GM12878 (cell line): ENCODE results near the gene PRPF6.

Experiments
- CEBPB ChIP-seq, 2 experiments: fragments of 150-350 bp in 1 of 2; IDR thresholded peaks; 2 replicates each; pipeline ENCODE4 v1.6.1; 2012 to 2014; ENCODE audit warnings: low read depth in 2 of 2, low read length in 2 of 2, borderline replicate concordance in 1 of 2, inconsistent platforms in 1 of 2
- CHD4 ChIP-seq: fragments of 200-600 bp; sonication (generic); IDR thresholded peaks from 2 replicates; pipeline ENCODE4 v1.6.1; 2016; ENCODE audit warnings: mild to moderate bottlenecking
- EZH2 ChIP-seq: IDR thresholded peaks from 2 replicates; pipeline ENCODE4 v1.6.1; 2012; ENCODE audit warnings: low read depth, mild to moderate bottlenecking, control low read depth, inconsistent platforms, low read length, borderline replicate concordance; ENCODE audit not compliant: control insufficient read depth
- MXI1 ChIP-seq: fragments of 150-350 bp; IDR thresholded peaks from 2 replicates; pipeline ENCODE4 v1.6.1; 2011; ENCODE audit warnings: low read depth, mild to moderate bottlenecking, inconsistent platforms, low read length, improper control_type of control experiment
- NR2C1 ChIP-seq: fragments of 450-650 bp; IDR thresholded peaks from 2 replicates; pipeline ENCODE4 v1.6.1; 2017; ENCODE audit warnings: antibody characterized with exemption, mild to moderate bottlenecking, moderate library complexity
- NRF1 ChIP-seq: conservative IDR thresholded peaks from 2 replicates; pipeline ENCODE4 v1.6.1; 2011; ENCODE audit warnings: mild to moderate bottlenecking, low read depth, low read length, improper control_type of control experiment
- RCOR1 ChIP-seq: conservative IDR thresholded peaks from 2 replicates; pipeline ENCODE4 v1.6.1; 2012; ENCODE audit warnings: low read depth, low read length, improper control_type of control experiment
- SMC3 ChIP-seq: IDR thresholded peaks from 2 replicates; pipeline ENCODE4 v1.6.1; 2011; ENCODE audit warnings: low read length, improper control_type of control experiment, borderline replicate concordance
- SP1 ChIP-seq: IDR thresholded peaks from one replicate; pipeline ENCODE4 v1.6.1; 2011; ENCODE audit warnings: low read depth, low read length
- TCF7 ChIP-seq: IDR thresholded peaks from 2 replicates; pipeline ENCODE4 v1.6.1; 2014; ENCODE audit warnings: antibody characterized with exemption, borderline replicate concordance
- ZNF274 ChIP-seq: IDR thresholded peaks from one replicate; pipeline ENCODE4 v1.8.0; 2011; ENCODE audit not compliant: insufficient read length, insufficient read depth
- TF ChIP-seq, protein P1 (sequence below), 3 experiments: IDR thresholded peaks in 2 of 3; conservative IDR thresholded peaks in 1 of 3; 2 replicates each; pipeline ENCODE4 v1.5.1; 2011; ENCODE audit warnings: low read depth in 3 of 3, low read length in 3 of 3, mild to moderate bottlenecking in 3 of 3, control low read depth in 2 of 3, moderate library complexity in 2 of 3, inconsistent platforms in 1 of 3, mixed read lengths in 1 of 3; ENCODE audit not compliant: control insufficient read depth in 2 of 3, insufficient read depth in 1 of 3; ENCODE audit errors: extremely low read depth in 1 of 3
- TF ChIP-seq, protein P2 (sequence below): fragments of 450-650 bp; IDR thresholded peaks from 2 replicates; pipeline ENCODE4 v1.6.1; 2018; ENCODE audit warnings: borderline replicate concordance, mild to moderate bottlenecking; ENCODE audit not compliant: partially characterized antibody

DNA sequence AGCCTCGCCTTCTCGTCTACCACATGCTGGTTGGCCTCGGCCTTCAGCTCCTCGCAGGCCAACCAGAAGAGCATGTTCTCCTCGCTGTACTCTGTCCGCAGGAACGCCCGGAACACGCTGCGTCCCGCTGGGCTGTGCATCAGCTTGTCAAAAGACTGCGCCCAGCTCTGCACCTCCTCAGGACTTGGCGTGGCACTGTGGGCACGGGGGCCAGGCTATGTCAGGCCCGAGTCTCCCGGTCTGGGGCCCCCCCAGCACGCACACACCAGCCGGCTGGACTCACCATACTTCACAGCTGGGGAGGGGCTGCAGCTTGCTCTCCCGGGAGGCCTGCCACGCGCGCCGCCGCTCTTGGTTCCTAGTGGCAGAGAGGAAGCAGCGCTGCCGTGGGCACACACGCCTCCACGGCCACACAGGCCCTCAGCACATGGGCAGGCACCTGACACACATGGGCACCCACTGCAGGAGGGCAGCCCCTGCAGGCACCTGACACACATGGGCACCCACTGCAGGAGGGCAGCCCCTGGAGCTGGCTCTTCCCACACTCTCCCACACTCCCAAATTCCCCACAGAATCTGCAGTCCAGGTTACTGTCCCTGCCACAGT, 93.4 kb downstream of the PRPF6 start:
- TF ChIP-seq ZNF274 (no peak), SMC3 (no peak), MXI1 (no peak), NR2C1 (no peak), CEBPB (IDR thresholded peaks at IDR 0.05; ENCODE audit: borderline replicate concordance in 1 of 2, low read depth in 2 of 2, low read length in 2 of 2) (no peak), NRF1 (no peak), CHD4 (no peak), RCOR1 (no peak), EZH2 (no peak), TCF7 (no peak), SP1 (no peak)
- TF ChIP-seq, protein P1, sequence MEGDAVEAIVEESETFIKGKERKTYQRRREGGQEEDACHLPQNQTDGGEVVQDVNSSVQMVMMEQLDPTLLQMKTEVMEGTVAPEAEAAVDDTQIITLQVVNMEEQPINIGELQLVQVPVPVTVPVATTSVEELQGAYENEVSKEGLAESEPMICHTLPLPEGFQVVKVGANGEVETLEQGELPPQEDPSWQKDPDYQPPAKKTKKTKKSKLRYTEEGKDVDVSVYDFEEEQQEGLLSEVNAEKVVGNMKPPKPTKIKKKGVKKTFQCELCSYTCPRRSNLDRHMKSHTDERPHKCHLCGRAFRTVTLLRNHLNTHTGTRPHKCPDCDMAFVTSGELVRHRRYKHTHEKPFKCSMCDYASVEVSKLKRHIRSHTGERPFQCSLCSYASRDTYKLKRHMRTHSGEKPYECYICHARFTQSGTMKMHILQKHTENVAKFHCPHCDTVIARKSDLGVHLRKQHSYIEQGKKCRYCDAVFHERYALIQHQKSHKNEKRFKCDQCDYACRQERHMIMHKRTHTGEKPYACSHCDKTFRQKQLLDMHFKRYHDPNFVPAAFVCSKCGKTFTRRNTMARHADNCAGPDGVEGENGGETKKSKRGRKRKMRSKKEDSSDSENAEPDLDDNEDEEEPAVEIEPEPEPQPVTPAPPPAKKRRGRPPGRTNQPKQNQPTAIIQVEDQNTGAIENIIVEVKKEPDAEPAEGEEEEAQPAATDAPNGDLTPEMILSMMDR (IDR thresholded peaks at IDR 0.05 in 2 of 3, conservative IDR thresholded peaks at IDR 0.05 in 1 of 3; ENCODE audit: control insufficient read depth in 2 of 3, extremely low read depth in 1 of 3, insufficient read depth in 1 of 3, low read depth in 3 of 3, low read length in 3 of 3) = no peak
- TF ChIP-seq, protein P2, sequence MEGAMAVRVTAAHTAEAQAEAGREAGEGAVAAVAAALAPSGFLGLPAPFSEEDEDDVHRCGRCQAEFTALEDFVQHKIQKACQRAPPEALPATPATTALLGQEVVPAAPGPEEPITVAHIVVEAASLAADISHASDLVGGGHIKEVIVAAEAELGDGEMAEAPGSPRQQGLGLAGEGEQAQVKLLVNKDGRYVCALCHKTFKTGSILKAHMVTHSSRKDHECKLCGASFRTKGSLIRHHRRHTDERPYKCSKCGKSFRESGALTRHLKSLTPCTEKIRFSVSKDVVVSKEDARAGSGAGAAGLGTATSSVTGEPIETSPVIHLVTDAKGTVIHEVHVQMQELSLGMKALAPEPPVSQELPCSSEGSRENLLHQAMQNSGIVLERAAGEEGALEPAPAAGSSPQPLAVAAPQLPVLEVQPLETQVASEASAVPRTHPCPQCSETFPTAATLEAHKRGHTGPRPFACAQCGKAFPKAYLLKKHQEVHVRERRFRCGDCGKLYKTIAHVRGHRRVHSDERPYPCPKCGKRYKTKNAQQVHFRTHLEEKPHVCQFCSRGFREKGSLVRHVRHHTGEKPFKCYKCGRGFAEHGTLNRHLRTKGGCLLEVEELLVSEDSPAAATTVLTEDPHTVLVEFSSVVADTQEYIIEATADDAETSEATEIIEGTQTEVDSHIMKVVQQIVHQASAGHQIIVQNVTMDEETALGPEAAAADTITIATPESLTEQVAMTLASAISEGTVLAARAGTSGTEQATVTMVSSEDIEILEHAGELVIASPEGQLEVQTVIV = no peak
